H9 (cell line): ENCODE results near the gene MAOA. TPM values are rescaled to one million over a fixed set of nuclear protein-coding genes. Genes with fewer than 3 reads are reported as not detected.

Experiments
- DNase-seq: peaks from one replicate; pipeline ENCODE4 v3.0.0-alpha.2; 2017
- H2AFZ ChIP-seq: one replicate; pipeline ENCODE4 v1.6.1; 2013; ENCODE audit warnings: mild to moderate bottlenecking, low read length, control low read depth, moderate library complexity
- H2AK5ac ChIP-seq: 2 replicates; pipeline ENCODE4 v1.6.1; 2013; ENCODE audit warnings: low read length, control low read depth, mixed read lengths; ENCODE audit not compliant: insufficient read length
- H2BK120ac ChIP-seq: one replicate; pipeline ENCODE4 v1.6.1; 2013; ENCODE audit warnings: low read depth, mild to moderate bottlenecking, low read length, control low read depth, inconsistent platforms; ENCODE audit not compliant: poor library complexity, severe bottlenecking
- H2BK12ac ChIP-seq: 2 replicates; pipeline ENCODE4 v1.6.1; 2013; ENCODE audit warnings: low read length, control low read depth, mixed read lengths, low read depth; ENCODE audit not compliant: insufficient read length
- H2BK15ac ChIP-seq: 2 replicates; pipeline ENCODE4 v1.6.1; 2013; ENCODE audit warnings: low read depth, low read length, control low read depth
- H2BK20ac ChIP-seq: one replicate; pipeline ENCODE4 v1.6.1; 2013; ENCODE audit warnings: low read depth, mild to moderate bottlenecking, low read length, control low read depth, inconsistent platforms; ENCODE audit not compliant: poor library complexity, severe bottlenecking
- H2BK5ac ChIP-seq: 2 replicates; pipeline ENCODE4 v1.6.1; 2013; ENCODE audit warnings: low read length, control low read depth, mixed read lengths; ENCODE audit not compliant: insufficient read length
- H3K14ac ChIP-seq: 2 replicates; pipeline ENCODE4 v1.6.1; 2013; ENCODE audit warnings: low read length, control low read depth; ENCODE audit not compliant: insufficient read depth
- H3K18ac ChIP-seq: 2 replicates; pipeline ENCODE4 v1.6.1; 2013; ENCODE audit warnings: low read depth, mild to moderate bottlenecking, mixed read lengths, low read length, control low read depth; ENCODE audit not compliant: insufficient read length
- H3K23ac ChIP-seq: 2 replicates; pipeline ENCODE4 v1.6.1; 2013; ENCODE audit warnings: low read length, control low read depth, mixed read lengths, low read depth; ENCODE audit not compliant: insufficient read length
- H3K23me2 ChIP-seq: 2 replicates; pipeline ENCODE4 v1.6.1; 2013; ENCODE audit warnings: low read depth, mild to moderate bottlenecking, mixed read lengths, low read length, control low read depth; ENCODE audit not compliant: insufficient read length, poor library complexity, severe bottlenecking
- H3K27ac ChIP-seq: 2 replicates; pipeline ENCODE4 v1.5.1; 2013; ENCODE audit warnings: low read length, control low read depth, mixed read lengths, low read depth; ENCODE audit not compliant: insufficient read length
- H3K27me3 ChIP-seq: 2 replicates; pipeline ENCODE4 v1.6.1; 2013; ENCODE audit warnings: low read length, control low read depth, inconsistent platforms; ENCODE audit not compliant: insufficient read depth
- H3K4ac ChIP-seq: 2 replicates; pipeline ENCODE4 v1.6.1; 2013; ENCODE audit warnings: low read depth, mild to moderate bottlenecking, control low read depth, inconsistent platforms, low read length, moderate library complexity
- H3K4me1 ChIP-seq: 2 replicates; pipeline ENCODE4 v1.6.1; 2013; ENCODE audit warnings: low read length, control low read depth, inconsistent platforms; ENCODE audit not compliant: insufficient read depth
- H3K4me2 ChIP-seq: 2 replicates; pipeline ENCODE4 v1.6.1; 2013; ENCODE audit warnings: low read length, control low read depth, mixed read lengths; ENCODE audit not compliant: insufficient read length, insufficient read depth
- H3K56ac ChIP-seq: 2 replicates; pipeline ENCODE4 v1.6.1; 2013; ENCODE audit warnings: low read depth, mild to moderate bottlenecking, mixed read lengths, low read length, control low read depth; ENCODE audit not compliant: insufficient read length
- H3K79me1 ChIP-seq: 2 replicates; pipeline ENCODE4 v1.6.1; 2013; ENCODE audit warnings: low read depth, mild to moderate bottlenecking, moderate library complexity, low read length, control low read depth, inconsistent platforms; ENCODE audit not compliant: insufficient read depth, poor library complexity, severe bottlenecking
- H3K79me2 ChIP-seq: 2 replicates; pipeline ENCODE4 v1.6.1; 2013; ENCODE audit warnings: low read length, control low read depth, inconsistent platforms; ENCODE audit not compliant: insufficient read depth
- H3K9ac ChIP-seq: 2 replicates; pipeline ENCODE4 v1.6.1; 2013; ENCODE audit warnings: low read length, control low read depth, mixed read lengths; ENCODE audit not compliant: insufficient read length; ENCODE audit errors: extremely low read depth
- H3K9me3 ChIP-seq: one replicate; pipeline ENCODE4 v1.6.1; 2013; ENCODE audit warnings: low read depth, low read length, inconsistent platforms; ENCODE audit not compliant: control insufficient read depth
- H3T11ph ChIP-seq: one replicate; pipeline ENCODE4 v1.6.1; 2013; ENCODE audit warnings: mild to moderate bottlenecking, low read length, control low read depth, inconsistent platforms
- H4K20me1 ChIP-seq: one replicate; pipeline ENCODE4 v1.6.1; 2013; ENCODE audit not compliant: control insufficient read depth, insufficient read length, insufficient read depth
- H4K5ac ChIP-seq: 2 replicates; pipeline ENCODE4 v1.6.1; 2013; ENCODE audit warnings: low read depth, mild to moderate bottlenecking, mixed read lengths, low read length, control low read depth; ENCODE audit not compliant: insufficient read length
- H4K8ac ChIP-seq: replicated peaks from 2 replicates; pipeline ENCODE4 v1.6.1; 2013; ENCODE audit warnings: low read length, control low read depth, mixed read lengths, low read depth; ENCODE audit not compliant: insufficient read length
- H4K91ac ChIP-seq: 2 replicates; pipeline ENCODE4 v1.6.1; 2013; ENCODE audit warnings: low read depth, mild to moderate bottlenecking, moderate library complexity, mixed read lengths, low read length, control low read depth; ENCODE audit not compliant: insufficient read length
- H3K27ac Mint-ChIP-seq, 3 experiments: 2 replicates in 2 of 3; 3 replicates in 1 of 3; pipeline ENCODE4 v1.8.0; 2020 to 2021; ENCODE audit warnings: mixed read lengths in 3 of 3, mild to moderate bottlenecking in 1 of 3, moderate library complexity in 1 of 3
- H3K27me3 Mint-ChIP-seq: 2 replicates; pipeline ENCODE4 v1.8.0; 2021; ENCODE audit warnings: low read depth, mild to moderate bottlenecking, moderate library complexity, mixed read lengths
- H3K36me3 Mint-ChIP-seq, 3 experiments: 2 replicates in 2 of 3; 3 replicates in 1 of 3; pipeline ENCODE4 v1.8.0; 2020 to 2021; ENCODE audit warnings: low read depth in 3 of 3, mixed read lengths in 3 of 3; ENCODE audit not compliant: insufficient read depth in 1 of 3
- H3K4me1 Mint-ChIP-seq, 2 experiments: 2 replicates each; pipeline ENCODE4 v1.8.0; 2020; ENCODE audit warnings: mixed read lengths in 2 of 2
- H3K4me3 Mint-ChIP-seq, 2 experiments: 2 replicates in 1 of 2; 3 replicates in 1 of 2; pipeline ENCODE4 v1.8.0; 2020 to 2021; ENCODE audit warnings: mild to moderate bottlenecking in 2 of 2, mixed read lengths in 2 of 2, moderate library complexity in 1 of 2
- H3K9me3 Mint-ChIP-seq, 2 experiments: 2 replicates in 1 of 2; 3 replicates in 1 of 2; pipeline ENCODE4 v1.8.0; 2020; ENCODE audit warnings: mild to moderate bottlenecking in 2 of 2, mixed read lengths in 2 of 2, moderate library complexity in 1 of 2
- WGBS: extraction: QIAGEN DNeasy Blood & Tissue Kit; methylation state at CpG from one replicate; pipeline ENCODE4 v1.1.7; 2013; ENCODE audit warnings: missing lambda C conversion rate, low lambda C conversion rate, mixed read lengths; ENCODE audit not compliant: insufficient read length; ENCODE audit errors: extremely low coverage; 5-methylcytosine and 5-hydroxymethylcytosine counted together
- total RNA-seq: library from RNA; stranded (reverse); gene quantifications from 2 replicates; pipeline ENCODE4 v1.2.1, GENCODE V29; 2021
- TF ChIP-seq, protein P1 (sequence below): fragments of 200-600 bp; sonication (generic); conservative IDR thresholded peaks from 3 replicates; pipeline ENCODE4 v1.8.0; 2021; ENCODE audit warnings: antibody characterized with exemption, mild to moderate bottlenecking

MAOA gene
- total RNA-seq, 1 experiment from 2014 or later: 0.28 TPM

DNA sequence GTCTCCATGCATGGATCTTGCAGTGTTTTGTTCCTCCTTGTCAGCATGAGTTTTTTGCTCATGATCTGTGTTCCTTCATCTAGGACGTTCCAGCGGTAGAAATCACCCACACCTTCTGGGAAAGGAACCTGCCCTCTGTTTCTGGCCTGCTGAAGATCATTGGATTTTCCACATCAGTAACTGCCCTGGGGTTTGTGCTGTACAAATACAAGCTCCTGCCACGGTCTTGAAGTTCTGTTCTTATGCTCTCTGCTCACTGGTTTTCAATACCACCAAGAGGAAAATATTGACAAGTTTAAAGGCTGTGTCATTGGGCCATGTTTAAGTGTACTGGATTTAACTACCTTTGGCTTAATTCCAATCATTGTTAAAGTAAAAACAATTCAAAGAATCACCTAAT is 88.2 kb downstream of the MAOA start:
- no CpG with 5 or more reads among the region's 3 CpGs for WGBS
- TF ChIP-seq, protein P1, sequence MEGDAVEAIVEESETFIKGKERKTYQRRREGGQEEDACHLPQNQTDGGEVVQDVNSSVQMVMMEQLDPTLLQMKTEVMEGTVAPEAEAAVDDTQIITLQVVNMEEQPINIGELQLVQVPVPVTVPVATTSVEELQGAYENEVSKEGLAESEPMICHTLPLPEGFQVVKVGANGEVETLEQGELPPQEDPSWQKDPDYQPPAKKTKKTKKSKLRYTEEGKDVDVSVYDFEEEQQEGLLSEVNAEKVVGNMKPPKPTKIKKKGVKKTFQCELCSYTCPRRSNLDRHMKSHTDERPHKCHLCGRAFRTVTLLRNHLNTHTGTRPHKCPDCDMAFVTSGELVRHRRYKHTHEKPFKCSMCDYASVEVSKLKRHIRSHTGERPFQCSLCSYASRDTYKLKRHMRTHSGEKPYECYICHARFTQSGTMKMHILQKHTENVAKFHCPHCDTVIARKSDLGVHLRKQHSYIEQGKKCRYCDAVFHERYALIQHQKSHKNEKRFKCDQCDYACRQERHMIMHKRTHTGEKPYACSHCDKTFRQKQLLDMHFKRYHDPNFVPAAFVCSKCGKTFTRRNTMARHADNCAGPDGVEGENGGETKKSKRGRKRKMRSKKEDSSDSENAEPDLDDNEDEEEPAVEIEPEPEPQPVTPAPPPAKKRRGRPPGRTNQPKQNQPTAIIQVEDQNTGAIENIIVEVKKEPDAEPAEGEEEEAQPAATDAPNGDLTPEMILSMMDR: no peak

More for the DNA sequence above, 88.2 kb downstream of the MAOA start:
- Histone ChIP-seq H3K23me2 (no peaks in the 10 kb centered on the region), H3K23ac (no peak overlapping the region), H2BK15ac (no peak overlapping the region), H3K79me1 (no peaks in the 10 kb centered on the region), H3K4ac (no peak overlapping the region), H2BK120ac (no peak overlapping the region), H3K56ac (no peak overlapping the region), H3K4me2 (no peak overlapping the region), H2AK5ac (no peak overlapping the region), H3K14ac (no peak overlapping the region), H3T11ph (no peak overlapping the region), H3K18ac (no peak overlapping the region), H3K9ac (no peak overlapping the region), H2AFZ (no peak overlapping the region), H4K91ac (no peak overlapping the region), H4K8ac (no peak overlapping the region), H4K20me1 (no peaks in the 10 kb centered on the region), H2BK12ac (no peak overlapping the region), H3K79me2 (no peaks in the 10 kb centered on the region), H3K4me1 (no peaks in the 10 kb centered on the region), H2BK20ac (no peak overlapping the region), H4K5ac (no peak overlapping the region), H2BK5ac (no peak overlapping the region), H3K27me3 (no peaks in the 10 kb centered on the region), H3K9me3 (no peaks in the 10 kb centered on the region), H3K27ac (no peak overlapping the region)
- Mint-ChIP-seq H3K27ac (no peak overlapping the region), H3K4me1 (no peaks in the 10 kb centered on the region), H3K36me3 (no peaks in the 10 kb centered on the region), H3K4me3 (no peak overlapping the region), H3K27me3 (no peaks in the 10 kb centered on the region; the same call in 1 of the 2 replicates), H3K9me3 (peaks cover 33 to 59% of the 10 kb centered on the region in 2 experiments; a peak in 4 of 5 replicates)
- DNase-seq: no peak
